ENCODE measurements around the gene RAB3C.

DNA sequence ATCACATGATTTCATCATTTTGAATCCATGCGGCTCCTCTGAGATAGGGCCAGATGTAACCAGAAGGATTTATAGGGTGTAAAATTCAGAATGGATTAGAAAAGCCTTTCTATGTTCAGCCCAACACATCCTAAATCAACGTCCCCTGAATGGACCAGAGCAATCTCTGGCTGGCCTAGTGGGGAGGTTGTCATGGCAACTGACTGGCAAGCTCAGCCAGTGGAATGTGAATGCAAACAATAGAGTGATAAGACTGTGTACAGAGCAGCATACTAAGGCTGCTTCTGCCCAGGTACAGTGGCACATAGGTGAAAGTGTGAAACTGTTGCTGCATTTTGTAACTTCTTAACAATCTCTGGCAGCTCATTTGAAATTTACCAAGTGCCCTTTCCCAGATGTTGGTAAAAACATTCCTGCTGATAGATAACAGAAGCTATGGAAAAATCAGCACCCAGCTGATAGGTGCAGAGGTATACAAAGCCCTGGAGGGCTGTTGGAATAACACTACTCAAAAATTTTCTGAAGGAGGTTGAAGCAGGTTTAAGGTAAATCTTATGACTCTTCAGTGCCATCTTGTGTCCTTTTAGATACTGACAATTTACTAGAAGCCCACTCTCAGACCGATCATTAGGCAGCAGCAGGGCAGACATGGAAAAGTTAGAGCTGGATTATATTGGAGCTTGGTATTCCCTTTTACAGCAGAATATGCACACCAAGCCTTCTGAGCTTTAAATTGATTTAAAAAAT, 267.2 kb downstream of the RAB3C start:
- TF ChIP-seq, protein P1, sequence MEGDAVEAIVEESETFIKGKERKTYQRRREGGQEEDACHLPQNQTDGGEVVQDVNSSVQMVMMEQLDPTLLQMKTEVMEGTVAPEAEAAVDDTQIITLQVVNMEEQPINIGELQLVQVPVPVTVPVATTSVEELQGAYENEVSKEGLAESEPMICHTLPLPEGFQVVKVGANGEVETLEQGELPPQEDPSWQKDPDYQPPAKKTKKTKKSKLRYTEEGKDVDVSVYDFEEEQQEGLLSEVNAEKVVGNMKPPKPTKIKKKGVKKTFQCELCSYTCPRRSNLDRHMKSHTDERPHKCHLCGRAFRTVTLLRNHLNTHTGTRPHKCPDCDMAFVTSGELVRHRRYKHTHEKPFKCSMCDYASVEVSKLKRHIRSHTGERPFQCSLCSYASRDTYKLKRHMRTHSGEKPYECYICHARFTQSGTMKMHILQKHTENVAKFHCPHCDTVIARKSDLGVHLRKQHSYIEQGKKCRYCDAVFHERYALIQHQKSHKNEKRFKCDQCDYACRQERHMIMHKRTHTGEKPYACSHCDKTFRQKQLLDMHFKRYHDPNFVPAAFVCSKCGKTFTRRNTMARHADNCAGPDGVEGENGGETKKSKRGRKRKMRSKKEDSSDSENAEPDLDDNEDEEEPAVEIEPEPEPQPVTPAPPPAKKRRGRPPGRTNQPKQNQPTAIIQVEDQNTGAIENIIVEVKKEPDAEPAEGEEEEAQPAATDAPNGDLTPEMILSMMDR (IDR thresholded peaks at IDR 0.05): peak; percentile 27; the same call in 1 of the 2 replicates
- TF ChIP-seq ETV6 (CRISPR knock-in tag; IDR thresholded peaks at IDR 0.05) (no peak), TEAD4 (CRISPR knock-in tag; IDR thresholded peaks at IDR 0.05) (no peak), FOXP1 (CRISPR knock-in tag; IDR thresholded peaks at IDR 0.05; ENCODE audit: borderline replicate concordance) (no peak)
- TF ChIP-seq, protein P2, sequence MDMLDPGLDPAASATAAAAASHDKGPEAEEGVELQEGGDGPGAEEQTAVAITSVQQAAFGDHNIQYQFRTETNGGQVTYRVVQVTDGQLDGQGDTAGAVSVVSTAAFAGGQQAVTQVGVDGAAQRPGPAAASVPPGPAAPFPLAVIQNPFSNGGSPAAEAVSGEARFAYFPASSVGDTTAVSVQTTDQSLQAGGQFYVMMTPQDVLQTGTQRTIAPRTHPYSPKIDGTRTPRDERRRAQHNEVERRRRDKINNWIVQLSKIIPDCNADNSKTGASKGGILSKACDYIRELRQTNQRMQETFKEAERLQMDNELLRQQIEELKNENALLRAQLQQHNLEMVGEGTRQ (CRISPR knock-in tag; IDR thresholded peaks at IDR 0.05): no peak
